ENCODE results near the gene WDR93. TPM values are rescaled to one million over a fixed set of nuclear protein-coding genes. Genes with fewer than 3 reads are reported as not detected.

Gene WDR93
- total RNA-seq, 4 donors from 2014 or later: 0.31 TPM; not detected in 3

DNA sequence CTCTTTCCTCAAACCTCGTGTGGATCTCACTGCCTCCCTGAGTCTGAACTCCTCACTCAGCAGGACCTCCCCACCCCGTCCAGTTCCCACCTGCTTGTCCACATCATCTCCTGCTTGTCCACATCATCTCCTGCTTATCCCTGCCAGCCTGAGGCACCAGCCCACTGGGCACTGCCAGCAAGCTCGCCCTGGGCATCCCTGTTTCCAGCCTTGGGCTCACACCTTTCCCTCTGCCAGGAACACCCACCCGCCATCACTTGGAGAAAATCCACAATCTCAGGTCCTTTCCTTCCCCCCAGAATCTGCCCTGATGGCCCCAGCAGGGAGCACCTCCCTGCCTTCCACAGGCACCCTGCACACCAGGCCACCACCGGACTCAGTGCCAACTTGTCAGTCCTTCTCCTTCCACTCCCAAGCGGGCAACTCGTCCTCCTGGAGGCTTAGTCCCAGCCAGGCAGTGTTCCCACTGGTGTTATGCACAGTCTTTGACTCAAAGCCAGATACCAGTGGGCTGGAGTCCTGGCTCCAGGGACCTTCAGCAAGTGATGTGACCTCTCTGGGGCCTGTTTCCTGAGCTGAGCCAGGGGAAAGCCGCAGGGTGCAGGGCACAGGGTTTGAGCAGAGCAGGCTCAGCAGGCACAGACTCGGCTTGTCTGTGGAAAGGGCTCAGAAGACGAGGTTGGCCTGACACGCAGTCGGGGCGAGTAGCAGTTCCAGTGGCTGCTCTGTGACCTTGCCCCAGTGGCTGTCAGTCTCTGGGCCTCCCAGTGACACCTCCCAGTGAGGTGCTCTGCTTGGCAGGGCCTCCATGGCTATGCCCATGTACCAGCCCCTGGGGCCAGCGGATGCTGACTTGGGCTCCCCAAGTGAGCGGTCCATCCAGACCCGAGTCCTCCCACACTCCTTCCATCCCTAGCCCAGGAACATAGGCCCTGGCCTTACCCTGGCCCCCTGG lies 76.0 kb downstream of the WDR93 start:
- WGBS: 77% methylated on average over 9 of the region's 16 CpGs

DNA sequence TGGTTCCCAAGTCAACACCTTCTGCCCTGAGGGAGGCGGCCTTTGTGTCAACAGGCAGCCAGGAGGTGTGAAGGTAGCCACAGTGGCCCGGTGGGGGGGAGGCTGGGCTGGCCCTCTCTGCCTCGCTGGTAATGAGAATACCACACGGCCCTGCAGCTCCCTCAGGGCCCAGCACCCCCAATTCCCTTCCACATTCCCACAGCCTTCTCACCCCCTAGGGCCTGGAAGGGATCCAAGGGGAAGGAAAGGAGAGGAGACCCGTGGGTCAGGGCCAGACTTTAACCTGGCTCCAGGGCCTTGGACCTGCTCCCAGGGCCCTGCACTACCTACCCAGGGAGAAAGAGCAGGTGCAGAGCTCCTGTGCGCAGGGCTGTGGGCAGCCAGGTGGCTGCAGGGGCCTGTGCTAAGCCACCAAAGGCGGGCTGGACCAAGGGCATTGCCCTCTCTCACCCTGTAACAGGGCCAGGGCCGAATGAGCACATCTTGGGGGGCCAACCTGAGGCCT lies 76.9 kb downstream of the WDR93 start:
- Histone ChIP-seq H3K36me3 (no peaks in the 10 kb centered on the region), H3K4me3 (no peak overlapping the region), H3K27ac (no peak overlapping the region), H3K27me3 (no peaks in the 10 kb centered on the region), H3K4me1 (no peaks in the 10 kb centered on the region), H3K9me3 (no peaks in the 10 kb centered on the region)
- 57% methylated on average over 5 of the region's 8 CpGs for WGBS
- TF ChIP-seq EP300 (IDR thresholded peaks at IDR 0.05): no peak
- TF ChIP-seq POLR2A (IDR thresholded peaks at IDR 0.05): no peak
- no peak for TF ChIP-seq POLR2AphosphoS5 (IDR thresholded peaks at IDR 0.05)
- TF ChIP-seq, protein P1, sequence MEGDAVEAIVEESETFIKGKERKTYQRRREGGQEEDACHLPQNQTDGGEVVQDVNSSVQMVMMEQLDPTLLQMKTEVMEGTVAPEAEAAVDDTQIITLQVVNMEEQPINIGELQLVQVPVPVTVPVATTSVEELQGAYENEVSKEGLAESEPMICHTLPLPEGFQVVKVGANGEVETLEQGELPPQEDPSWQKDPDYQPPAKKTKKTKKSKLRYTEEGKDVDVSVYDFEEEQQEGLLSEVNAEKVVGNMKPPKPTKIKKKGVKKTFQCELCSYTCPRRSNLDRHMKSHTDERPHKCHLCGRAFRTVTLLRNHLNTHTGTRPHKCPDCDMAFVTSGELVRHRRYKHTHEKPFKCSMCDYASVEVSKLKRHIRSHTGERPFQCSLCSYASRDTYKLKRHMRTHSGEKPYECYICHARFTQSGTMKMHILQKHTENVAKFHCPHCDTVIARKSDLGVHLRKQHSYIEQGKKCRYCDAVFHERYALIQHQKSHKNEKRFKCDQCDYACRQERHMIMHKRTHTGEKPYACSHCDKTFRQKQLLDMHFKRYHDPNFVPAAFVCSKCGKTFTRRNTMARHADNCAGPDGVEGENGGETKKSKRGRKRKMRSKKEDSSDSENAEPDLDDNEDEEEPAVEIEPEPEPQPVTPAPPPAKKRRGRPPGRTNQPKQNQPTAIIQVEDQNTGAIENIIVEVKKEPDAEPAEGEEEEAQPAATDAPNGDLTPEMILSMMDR (IDR thresholded peaks at IDR 0.05): no peak
- DNase-seq (ENCODE audit: low spot score in 2 of 2): no peak

More for the DNA sequence above, 76.0 kb downstream of the WDR93 start:
- TF ChIP-seq EP300 (IDR thresholded peaks at IDR 0.05): no peak
- TF ChIP-seq POLR2A (IDR thresholded peaks at IDR 0.05): no peak
- TF ChIP-seq POLR2AphosphoS5 (IDR thresholded peaks at IDR 0.05): no peak
- TF ChIP-seq, protein P1 (IDR thresholded peaks at IDR 0.05): no peak
- no peak overlapping the region for H3K4me3 ChIP-seq
- no peaks in the 10 kb centered on the region for H3K36me3 ChIP-seq
- peak overlapping the region; percentile 8 for H3K27ac ChIP-seq
- DNase-seq (ENCODE audit: low spot score in 2 of 2): no peak
- H3K27me3 ChIP-seq: no peaks in the 10 kb centered on the region
- H3K4me1 ChIP-seq: peaks cover 8% of the 10 kb centered on the region
- H3K9me3 ChIP-seq: no peaks in the 10 kb centered on the region

DNA sequence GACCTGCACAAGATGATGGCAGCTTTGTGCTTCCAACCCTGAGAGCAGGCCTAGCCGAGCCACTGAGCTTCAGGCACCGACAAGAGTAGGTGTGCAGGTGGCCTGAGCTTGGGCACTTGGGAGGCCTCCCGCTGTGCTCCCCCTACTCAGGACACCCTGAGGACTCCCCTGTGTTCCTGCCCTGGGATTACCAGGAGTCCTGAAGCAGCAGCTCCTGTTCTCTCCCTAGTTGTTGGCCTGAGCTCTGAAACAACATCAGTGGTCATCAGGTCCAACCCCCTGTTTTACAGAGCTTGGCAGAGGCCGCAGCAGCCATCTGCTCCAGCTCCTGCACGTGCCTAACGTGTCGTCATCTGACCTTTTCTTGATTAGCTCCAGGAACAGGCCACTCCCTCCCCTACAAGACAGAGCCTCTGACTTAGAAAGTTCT lies 77.5 kb downstream of the WDR93 start:
- TF ChIP-seq POLR2A (IDR thresholded peaks at IDR 0.05) (no peak), EP300 (IDR thresholded peaks at IDR 0.05) (no peak), POLR2AphosphoS5 (IDR thresholded peaks at IDR 0.05) (no peak)
- TF ChIP-seq, protein P1 (IDR thresholded peaks at IDR 0.05): no peak
- Histone ChIP-seq H3K36me3 (no peaks in the 10 kb centered on the region), H3K27me3 (no peaks in the 10 kb centered on the region), H3K9me3 (no peaks in the 10 kb centered on the region), H3K4me1 (no peaks in the 10 kb centered on the region), H3K27ac (no peak overlapping the region), H3K4me3 (no peak overlapping the region)
- DNase-seq (ENCODE audit: low spot score in 2 of 2): no peak
- 58% methylated on average over 7 of the region's 7 CpGs for WGBS

DNA sequence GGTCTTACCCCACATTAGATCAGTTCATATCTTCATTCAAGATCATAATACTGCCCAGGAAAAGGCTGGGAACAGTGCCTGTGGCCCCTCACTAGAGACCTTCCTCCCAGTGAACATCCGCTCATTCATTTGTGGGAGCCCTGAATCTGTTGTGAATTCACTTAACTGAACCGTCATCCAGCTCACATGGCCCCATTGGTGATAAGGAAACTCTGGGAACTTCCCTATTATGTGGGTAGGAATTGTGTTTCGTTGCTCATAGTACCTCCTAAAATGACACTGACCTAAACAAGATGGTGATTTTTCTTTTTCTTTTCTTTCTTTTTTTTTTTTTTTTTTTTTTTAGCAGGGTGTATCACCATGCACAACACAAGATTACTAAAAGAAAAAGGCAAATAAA lies 78.8 kb downstream of the WDR93 start:
- H3K27me3 ChIP-seq: no peaks in the 10 kb centered on the region
- no peak overlapping the region for H3K4me3 ChIP-seq
- DNase-seq (ENCODE audit: low spot score in 2 of 2): no peak
- 89% methylated on average over 3 of the region's 3 CpGs for WGBS
- no peaks in the 10 kb centered on the region for H3K9me3 ChIP-seq
- TF ChIP-seq, protein P1 (IDR thresholded peaks at IDR 0.05): no peak
- TF ChIP-seq EP300 (IDR thresholded peaks at IDR 0.05) (no peak), POLR2AphosphoS5 (IDR thresholded peaks at IDR 0.05) (no peak), POLR2A (IDR thresholded peaks at IDR 0.05) (no peak)
- peaks cover 6% of the 10 kb centered on the region for H3K4me1 ChIP-seq
- H3K27ac ChIP-seq: no peak overlapping the region
- H3K36me3 ChIP-seq: no peaks in the 10 kb centered on the region

DNA sequence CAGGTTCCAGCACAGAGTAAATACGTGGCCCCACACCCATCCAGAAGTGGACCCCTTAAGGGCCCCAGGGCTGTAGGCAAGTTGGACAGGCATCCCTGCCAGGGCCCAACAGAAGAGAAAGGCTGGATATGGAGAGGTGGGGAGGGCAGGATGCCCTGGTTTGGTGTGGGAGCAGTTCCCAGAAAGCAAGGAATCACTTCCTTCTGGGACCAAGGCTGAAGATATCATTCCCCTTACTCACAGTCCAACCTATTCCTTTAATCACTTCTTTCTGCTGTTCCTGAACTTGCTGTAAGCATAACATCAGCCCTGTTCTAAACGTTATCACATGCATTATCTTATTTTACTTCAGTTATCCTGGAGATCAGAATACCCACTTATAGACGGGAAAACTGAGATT lies 79.4 kb downstream of the WDR93 start:
- H3K4me1 ChIP-seq: peaks cover 12% of the 10 kb centered on the region

More for the DNA sequence above, 79.4 kb downstream of the WDR93 start:
- no peaks in the 10 kb centered on the region for H3K9me3 ChIP-seq
- 80% methylated on average over 3 of the region's 3 CpGs for WGBS
- no peak for DNase-seq (ENCODE audit: low spot score in 2 of 2)
- no peak overlapping the region for H3K4me3 ChIP-seq
- H3K27me3 ChIP-seq: no peaks in the 10 kb centered on the region
- TF ChIP-seq POLR2AphosphoS5 (IDR thresholded peaks at IDR 0.05) (no peak), EP300 (IDR thresholded peaks at IDR 0.05) (no peak), POLR2A (IDR thresholded peaks at IDR 0.05) (no peak)
- TF ChIP-seq, protein P1 (IDR thresholded peaks at IDR 0.05): no peak
- no peaks in the 10 kb centered on the region for H3K36me3 ChIP-seq
- no peak overlapping the region for H3K27ac ChIP-seq

All from suprapubic skin (tissue), 4 donors.